Lower leg skin (tissue), 3 donors: ENCODE data around the gene DIAPH1.

Experiments used
- POLR2A ChIP-seq, 2 donors: fragments of 450-650 bp; IDR thresholded peaks; one replicate each; pipeline ENCODE4 v1.6.1; 2016 to 2017; ENCODE audit warnings: antibody characterized with exemption in 2 of 2, mild to moderate bottlenecking in 1 of 2, moderate library complexity in 1 of 2
- TF ChIP-seq, protein P1 (sequence below), 3 donors: fragments of 450-650 bp; IDR thresholded peaks; one replicate each; pipeline ENCODE4 v1.5.1; 2016; ENCODE audit warnings: antibody characterized with exemption in 3 of 3, mild to moderate bottlenecking in 3 of 3, moderate library complexity in 2 of 3

DNA sequence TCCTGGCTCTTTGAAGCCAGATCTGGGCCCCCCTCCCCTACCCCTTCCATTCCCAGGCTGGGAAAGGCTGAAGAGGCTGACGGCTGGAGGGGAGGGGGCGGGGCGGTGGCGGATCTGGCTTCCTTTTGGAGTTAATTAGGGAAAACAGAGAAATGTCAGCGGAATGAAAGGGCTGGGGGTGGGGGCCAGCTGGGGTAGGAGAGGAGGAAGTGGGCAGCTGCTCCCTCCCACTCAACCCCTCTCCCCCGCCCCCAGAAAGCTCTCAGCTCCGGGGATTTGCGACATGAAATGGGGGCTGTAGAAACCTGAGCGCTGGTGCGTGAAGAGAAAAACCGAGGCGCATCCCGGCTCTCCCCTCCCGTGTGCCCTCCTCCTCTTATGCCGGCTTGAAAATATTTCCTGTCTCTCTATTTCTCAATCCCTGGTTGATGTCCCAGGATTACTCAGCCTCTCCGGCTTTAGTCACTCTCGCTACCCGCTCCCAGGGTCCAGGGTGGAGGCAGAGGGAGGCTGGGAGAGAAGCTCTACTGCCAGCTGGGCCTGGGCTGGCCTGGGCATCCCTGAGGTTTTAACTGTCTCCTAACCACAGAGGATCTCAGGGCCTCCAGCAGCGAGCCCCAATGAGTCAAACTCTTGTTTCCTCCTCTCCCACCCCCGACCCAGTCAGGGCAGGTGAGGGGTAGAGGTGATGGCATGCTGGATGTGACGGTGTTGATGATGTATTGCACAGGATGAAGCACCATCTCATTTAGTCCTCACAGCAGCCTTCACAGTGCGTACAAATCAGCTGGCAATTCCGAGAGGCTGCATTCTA lies 109.8 kb downstream of the DIAPH1 start:
- TF ChIP-seq, protein P1, sequence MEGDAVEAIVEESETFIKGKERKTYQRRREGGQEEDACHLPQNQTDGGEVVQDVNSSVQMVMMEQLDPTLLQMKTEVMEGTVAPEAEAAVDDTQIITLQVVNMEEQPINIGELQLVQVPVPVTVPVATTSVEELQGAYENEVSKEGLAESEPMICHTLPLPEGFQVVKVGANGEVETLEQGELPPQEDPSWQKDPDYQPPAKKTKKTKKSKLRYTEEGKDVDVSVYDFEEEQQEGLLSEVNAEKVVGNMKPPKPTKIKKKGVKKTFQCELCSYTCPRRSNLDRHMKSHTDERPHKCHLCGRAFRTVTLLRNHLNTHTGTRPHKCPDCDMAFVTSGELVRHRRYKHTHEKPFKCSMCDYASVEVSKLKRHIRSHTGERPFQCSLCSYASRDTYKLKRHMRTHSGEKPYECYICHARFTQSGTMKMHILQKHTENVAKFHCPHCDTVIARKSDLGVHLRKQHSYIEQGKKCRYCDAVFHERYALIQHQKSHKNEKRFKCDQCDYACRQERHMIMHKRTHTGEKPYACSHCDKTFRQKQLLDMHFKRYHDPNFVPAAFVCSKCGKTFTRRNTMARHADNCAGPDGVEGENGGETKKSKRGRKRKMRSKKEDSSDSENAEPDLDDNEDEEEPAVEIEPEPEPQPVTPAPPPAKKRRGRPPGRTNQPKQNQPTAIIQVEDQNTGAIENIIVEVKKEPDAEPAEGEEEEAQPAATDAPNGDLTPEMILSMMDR (IDR thresholded peaks at IDR 0.05) = no peak
- TF ChIP-seq POLR2A (IDR thresholded peaks at IDR 0.05) = no peak
